Hepatocyte (in vitro differentiated cells): ENCODE measurements around the gene CD164.

ENCODE experiments used
- CTCF ChIP-seq: fragments of 200-600 bp; sonication (generic); IDR thresholded peaks from 2 replicates; pipeline ENCODE4 v1.5.1; 2016; ENCODE audit warnings: antibody characterized with exemption, mild to moderate bottlenecking; ENCODE audit not compliant: poor library complexity
- EZH2phosphoT487 ChIP-seq: fragments of 200-600 bp; sonication (generic); IDR thresholded peaks from one replicate; pipeline ENCODE4 v1.6.1; 2018; ENCODE audit warnings: antibody characterized with exemption, mild to moderate bottlenecking, low read depth, moderate library complexity; ENCODE audit not compliant: unreplicated experiment, severe bottlenecking

- TF ChIP-seq CTCF (no peak), EZH2phosphoT487 (no peak)
Observed at GRCh38 chr6:109347779-109348178, 34.5 kb downstream of the CD164 start.
